ENCODE results near the gene ARMH4.

The ARMH4 gene

GRCh38 chr14:58152014-58152857, at the start of gene ARMH4:
ARMH4 (minus strand) TSS chr14:58152213; CDS start chr14:58139358, 12,855 bp downstream.
- no peak for TF ChIP-seq CTCF (IDR thresholded peaks at IDR 0.05; ENCODE audit: insufficient read depth, low read length, missing control alignments)
- ChIA-PET POLR2A (interaction anchor here (1.0 kb wide), 1 partner anchor 14 kb away, joined by 3 read pairs; no protein-coding TSS in a partner anchor), CTCF (interaction anchor here (0.8 to 1.1 kb wide), 5 partner anchors 9 to 80 kb away, joined by 3 to 4 read pairs (median 4); no protein-coding TSS in a partner anchor)
- DNase-seq (ENCODE audit: low read depth, low spot score): no peak
- peak within 1 kb of the TSS; percentile 73 for H3K4me3 ChIP-seq (ENCODE audit: low read depth, low read length)

GRCh38 chr14:58200846-58201245, 48.8 kb upstream of the ARMH4 start:
- H3K4me3 ChIP-seq (ENCODE audit: low read depth, low read length): peak overlapping the region; percentile 90
- TF ChIP-seq CTCF (IDR thresholded peaks at IDR 0.05; ENCODE audit: insufficient read depth, low read length, missing control alignments): no peak
- CTCF ChIA-PET: interaction anchor here (1.5 kb wide), 1 partner anchor 16 kb away, joined by 5 read pairs; no protein-coding TSS in a partner anchor
- no peak for DNase-seq (ENCODE audit: low read depth, low spot score)
- POLR2A ChIA-PET: no interaction called here

GRCh38 chr14:58200480-58200841, 48.4 kb upstream of the ARMH4 start:
- POLR2A ChIA-PET: interaction anchor here (0.9 to 1.8 kb wide), 2 partner anchors 16 to 98 kb away, joined by 5 read pairs; partner anchors contain the start of gene ARID4A
- H3K4me3 ChIP-seq (ENCODE audit: low read depth, low read length): peak overlapping the region; percentile 90
- CTCF ChIA-PET: interaction anchor here (0.8 kb wide), 1 partner anchor 9 kb away, joined by 3 read pairs; no protein-coding TSS in a partner anchor
- no peak for DNase-seq (ENCODE audit: low read depth, low spot score)
- no peak for TF ChIP-seq CTCF (IDR thresholded peaks at IDR 0.05; ENCODE audit: insufficient read depth, low read length, missing control alignments)

GRCh38 chr14:58199726-58200479, 47.9 kb upstream of the ARMH4 start, which contains the start of gene ACTR10:
ACTR10 (plus strand) TSS chr14:58200149; CDS start chr14:58200218, 69 bp downstream.
- no peak for TF ChIP-seq CTCF (IDR thresholded peaks at IDR 0.05; ENCODE audit: insufficient read depth, low read length, missing control alignments)
- H3K4me3 ChIP-seq (ENCODE audit: low read depth, low read length): peak within 1 kb of the TSS; percentile 90
- DNase-seq (ENCODE audit: low read depth, low spot score): no peak
- CTCF ChIA-PET: interaction anchor here (0.8 to 1.1 kb wide), 2 partner anchors 9 to 90 kb away, joined by 3 read pairs; no protein-coding TSS in a partner anchor
- POLR2A ChIA-PET: interaction anchor here (0.6 to 1.8 kb wide), 4 partner anchors 9 to 98 kb away, joined by 3 to 5 read pairs (median 4); partner anchors contain the start of gene ARID4A

GRCh38 chr14:58198086-58198485, 46.1 kb upstream of the ARMH4 start:
- no peak for DNase-seq (ENCODE audit: low read depth, low spot score)
- no peak overlapping the region for H3K4me3 ChIP-seq (ENCODE audit: low read depth, low read length)
- CTCF ChIA-PET: interaction anchor here (1.1 kb wide), 1 partner anchor 29 kb away, joined by 3 read pairs; no protein-coding TSS in a partner anchor
- POLR2A ChIA-PET: no interaction called here
- TF ChIP-seq CTCF (IDR thresholded peaks at IDR 0.05; ENCODE audit: insufficient read depth, low read length, missing control alignments): no peak
